GM18519 (cell line): Measurements from ENCODE around the gene ABCA3.

Experiments used
- ATAC-seq: cut with Tn5 transposase; IDR thresholded peaks from one replicate; pipeline ENCODE4 v1.9.1; 2021; ENCODE audit warnings: mild to moderate bottlenecking, moderate library complexity; ENCODE audit not compliant: unreplicated experiment, low FRiP score

Gene ABCA3

GRCh38 chr16:2358811-2359210, 18.3 kb upstream of the ABCA3 start:
- ATAC-seq = no peak

GRCh38 chr16:2357331-2357730, 16.8 kb upstream of the ABCA3 start:
- ATAC-seq = no peak

- ATAC-seq = no peak
Observed at GRCh38 chr16:2350500-2350899, 10.0 kb upstream of the ABCA3 start.

GRCh38 chr16:2343211-2343610, 2.7 kb upstream of the ABCA3 start:
- no peak for ATAC-seq

GRCh38 chr16:2341456-2342447, 1.2 kb upstream of the ABCA3 start:
- ATAC-seq = no peak

GRCh38 chr16:2339521-2340484, 725 bp downstream of the ABCA3 start:
- ATAC-seq = peak; percentile 13

GRCh38 chr16:2337431-2338296, 2.9 kb downstream of the ABCA3 start:
- no peak for ATAC-seq

- no peak for ATAC-seq
Observed at GRCh38 chr16:2335286-2335895, 5.1 kb downstream of the ABCA3 start.

GRCh38 chr16:2333772-2334379, 6.7 kb downstream of the ABCA3 start:
- no peak for ATAC-seq

- ATAC-seq = no peak
Observed at GRCh38 chr16:2333231-2333630, 7.3 kb downstream of the ABCA3 start.

GRCh38 chr16:2331931-2332267, 8.6 kb downstream of the ABCA3 start:
- ATAC-seq = no peak

GRCh38 chr16:2331199-2331930, 9.2 kb downstream of the ABCA3 start:
- no peak for ATAC-seq

GRCh38 chr16:2329532-2329931, 11.0 kb downstream of the ABCA3 start:
- ATAC-seq = no peak

- ATAC-seq = no peak
Observed at GRCh38 chr16:2328428-2328827, 12.1 kb downstream of the ABCA3 start.

GRCh38 chr16:2326191-2326590, 14.3 kb downstream of the ABCA3 start:
- ATAC-seq = no peak

- ATAC-seq = no peak
Observed at GRCh38 chr16:2325791-2326190, 14.7 kb downstream of the ABCA3 start.

- ATAC-seq = no peak
Observed at GRCh38 chr16:2325181-2325580, 15.3 kb downstream of the ABCA3 start.

GRCh38 chr16:2324296-2324859, 16.1 kb downstream of the ABCA3 start:
- ATAC-seq = no peak
